GM19035 (cell line): ENCODE measurements around the gene COL24A1.
"Not testable (repeated sequence)": the region's sequence is repeated elsewhere in the genome, so short reads cannot be mapped to it uniquely, and the experiment has no call there.

Source experiments
- ATAC-seq: cut with Tn5 transposase; IDR thresholded peaks from one replicate; pipeline ENCODE4 v1.9.1; 2021; ENCODE audit not compliant: unreplicated experiment

The COL24A1 gene

DNA sequence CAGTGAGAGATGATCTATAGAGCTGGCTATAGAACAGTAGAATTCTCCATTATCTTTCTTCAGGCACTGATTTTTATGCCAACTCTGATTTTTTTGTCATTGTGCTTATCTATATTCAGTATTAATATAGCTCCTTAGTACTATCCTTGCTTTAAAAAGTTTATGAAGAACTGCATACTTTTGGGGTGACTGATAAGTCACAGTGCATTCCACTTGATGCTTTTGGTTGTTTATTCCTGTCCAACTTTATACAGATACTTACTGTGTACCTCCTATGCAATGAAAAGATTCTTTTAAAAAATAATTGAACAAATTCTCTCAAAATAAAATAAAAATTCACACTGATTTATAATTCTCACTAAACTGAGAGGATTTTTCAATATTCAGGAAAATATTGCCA, 71.6 kb downstream of the COL24A1 start:
- no peak for ATAC-seq

DNA sequence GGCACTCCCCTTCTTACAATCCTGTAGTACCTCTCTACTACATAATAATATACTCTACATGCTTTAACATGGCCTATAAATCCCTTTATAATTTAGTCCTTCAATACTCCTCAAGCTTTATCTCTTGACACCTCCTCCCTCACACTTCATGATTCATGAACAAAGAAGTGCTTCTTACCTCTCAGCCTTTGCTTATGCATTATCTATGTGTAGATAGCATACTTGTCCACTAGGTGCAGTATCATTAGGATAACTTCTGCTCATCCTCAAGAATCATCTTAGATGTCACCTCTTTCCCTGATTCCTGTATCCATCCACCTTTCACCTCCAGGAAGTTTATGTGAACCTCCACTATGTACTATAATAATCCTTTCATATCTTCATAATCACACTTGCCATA, 74.4 kb downstream of the COL24A1 start:
- no peak for ATAC-seq

- not testable (repeated sequence) for ATAC-seq
Measured at GRCh38 chr1:86072474-86072873, 84.1 kb downstream of the COL24A1 start.

- ATAC-seq: not testable (repeated sequence)
Measured at GRCh38 chr1:86071870-86072269, 84.7 kb downstream of the COL24A1 start.

GRCh38 chr1:86069757-86070145, 86.8 kb downstream of the COL24A1 start:
- no peak for ATAC-seq

GRCh38 chr1:86068841-86069756, 87.5 kb downstream of the COL24A1 start:
- ATAC-seq: no peak

DNA sequence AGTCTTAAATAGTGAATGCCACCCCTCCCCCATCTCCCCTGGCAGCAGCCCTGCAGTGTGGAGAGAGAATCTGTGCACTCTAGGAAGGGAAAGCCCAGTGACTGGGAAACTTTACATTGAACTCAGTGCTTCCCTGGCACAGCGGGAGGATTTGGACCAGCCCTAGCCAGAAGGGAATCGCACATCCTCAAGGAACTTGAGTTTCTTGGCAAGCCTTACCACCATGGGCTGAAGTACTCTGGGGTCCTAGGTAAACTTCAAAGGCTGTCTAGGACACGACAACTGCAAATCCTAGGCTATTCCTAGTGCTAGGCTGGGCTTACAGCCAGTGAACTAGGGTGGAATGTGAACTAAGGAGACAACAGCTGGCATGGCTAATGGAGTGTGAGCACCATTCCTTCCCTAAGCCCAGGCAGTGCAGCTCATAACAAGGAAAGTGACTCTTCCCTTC, 88.3 kb downstream of the COL24A1 start:
- no peak for ATAC-seq

- ATAC-seq: no peak
Measured at GRCh38 chr1:86067626-86068025, 88.9 kb downstream of the COL24A1 start.

DNA sequence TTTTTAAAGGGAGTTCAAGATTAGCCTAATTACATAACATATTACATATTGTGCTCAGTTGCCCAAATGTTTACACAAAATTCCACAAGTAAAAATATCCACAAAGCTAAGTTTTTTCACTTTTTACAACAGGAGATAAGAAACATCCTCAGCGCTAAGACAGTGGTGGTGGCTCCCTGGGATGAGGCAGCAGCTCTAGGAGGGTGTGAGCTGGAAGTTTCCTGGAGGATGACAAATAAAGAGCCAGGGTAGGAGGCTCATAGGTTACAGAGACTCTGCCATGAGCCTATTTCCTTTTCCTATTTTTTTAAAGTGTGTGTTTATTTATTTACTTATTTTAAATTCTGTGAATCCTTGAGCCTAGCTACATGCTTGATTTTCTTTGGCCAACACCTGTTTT, 91.7 kb downstream of the COL24A1 start:
- ATAC-seq: no peak

DNA sequence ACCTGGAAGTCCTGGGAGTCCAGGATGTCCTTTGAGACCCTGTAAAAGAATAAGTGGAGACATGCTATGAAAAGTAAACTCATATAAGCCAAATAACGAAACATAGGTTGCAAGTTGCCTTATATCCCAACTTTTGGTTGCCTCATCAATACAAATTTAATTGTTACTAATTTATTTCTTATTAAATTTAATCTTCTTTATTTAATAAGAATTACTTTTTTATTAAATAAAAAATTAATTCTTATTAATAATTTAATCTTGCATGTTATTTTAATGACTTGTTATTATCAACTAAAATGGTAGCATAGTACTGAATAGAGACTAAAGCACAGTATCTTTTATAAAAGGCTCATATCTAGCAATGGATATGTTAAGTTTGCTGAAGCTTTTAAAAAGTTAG, 92.9 kb downstream of the COL24A1 start:
- no peak for ATAC-seq

DNA sequence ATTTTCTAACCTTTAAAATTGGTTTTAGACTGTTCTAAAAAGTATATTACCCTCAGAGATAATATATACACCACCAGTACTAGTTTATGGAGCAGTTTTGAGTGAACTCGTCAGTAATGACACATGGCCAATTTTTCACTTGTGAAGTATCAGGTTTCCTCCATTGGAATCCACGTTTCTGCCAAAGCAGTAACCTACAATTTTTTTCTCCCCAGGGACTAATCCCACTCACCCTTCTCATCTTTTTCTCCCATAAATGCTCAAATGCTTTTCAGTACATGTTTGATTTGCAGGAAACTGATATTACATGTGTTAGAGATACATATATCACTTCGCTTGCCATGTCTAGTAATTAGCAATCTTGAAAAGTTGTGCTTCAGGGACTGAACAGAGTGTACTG, 94.1 kb downstream of the COL24A1 start:
- no peak for ATAC-seq

DNA sequence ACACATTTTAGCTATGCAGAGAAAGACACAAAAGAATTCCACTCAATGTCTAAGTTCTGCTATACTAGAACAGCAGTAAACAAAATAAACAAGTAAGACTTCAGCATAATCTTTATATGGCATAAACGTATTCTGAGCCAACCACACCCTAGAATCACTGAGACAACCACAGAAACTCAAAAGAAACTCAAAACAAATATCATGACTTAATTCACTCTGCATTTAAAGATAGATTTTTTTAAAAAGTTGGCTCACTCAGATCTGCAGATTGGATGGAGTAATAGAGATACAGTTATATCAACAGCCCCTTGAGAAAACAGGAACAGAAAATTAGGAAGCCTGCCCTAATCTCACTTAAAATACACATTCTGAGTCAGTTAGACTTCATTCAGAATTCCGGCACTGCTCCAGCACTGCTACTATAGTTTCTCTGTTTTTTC, 95.0 kb downstream of the COL24A1 start:
- no peak for ATAC-seq

DNA sequence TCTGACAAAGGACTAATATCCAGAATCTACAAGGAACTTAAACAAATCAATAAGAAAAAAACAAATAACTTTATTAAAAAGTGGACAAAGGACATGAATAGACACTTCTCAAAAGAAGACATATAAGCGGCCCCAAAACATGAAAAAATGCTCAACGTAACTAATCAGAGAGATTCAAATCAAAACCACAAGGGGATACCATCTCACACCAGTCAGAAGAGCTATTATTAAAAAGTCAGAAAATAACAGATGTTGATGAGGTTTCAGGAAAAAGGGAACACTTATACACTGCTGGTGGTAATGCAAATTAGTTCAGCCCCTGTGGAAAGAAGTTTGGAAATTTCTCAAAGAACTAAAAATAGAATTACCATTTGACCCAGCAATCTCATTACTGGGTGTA, 102.2 kb downstream of the COL24A1 start:
- no peak for ATAC-seq

- peak; percentile 66 for ATAC-seq
Measured at GRCh38 chr1:86052948-86053698, 103.4 kb downstream of the COL24A1 start.

DNA sequence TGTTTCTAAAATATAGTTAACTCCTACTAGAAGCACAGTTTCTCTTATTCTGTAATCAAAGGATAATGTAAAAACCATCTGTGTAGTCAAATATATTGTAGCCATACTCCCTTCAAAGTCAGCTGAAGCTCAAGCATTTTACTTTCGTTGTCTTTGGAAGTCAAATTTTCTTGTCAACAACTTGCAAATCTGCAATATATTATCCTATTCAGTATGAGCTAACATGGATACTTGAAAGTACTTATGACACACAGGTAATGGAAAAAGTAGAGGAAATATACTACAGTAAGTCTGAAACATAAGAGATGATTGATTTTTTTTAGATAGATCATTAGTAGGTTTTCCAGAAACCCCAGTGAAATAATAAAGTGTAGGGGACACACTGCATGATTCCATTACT, 121.5 kb downstream of the COL24A1 start:
- no peak for ATAC-seq

DNA sequence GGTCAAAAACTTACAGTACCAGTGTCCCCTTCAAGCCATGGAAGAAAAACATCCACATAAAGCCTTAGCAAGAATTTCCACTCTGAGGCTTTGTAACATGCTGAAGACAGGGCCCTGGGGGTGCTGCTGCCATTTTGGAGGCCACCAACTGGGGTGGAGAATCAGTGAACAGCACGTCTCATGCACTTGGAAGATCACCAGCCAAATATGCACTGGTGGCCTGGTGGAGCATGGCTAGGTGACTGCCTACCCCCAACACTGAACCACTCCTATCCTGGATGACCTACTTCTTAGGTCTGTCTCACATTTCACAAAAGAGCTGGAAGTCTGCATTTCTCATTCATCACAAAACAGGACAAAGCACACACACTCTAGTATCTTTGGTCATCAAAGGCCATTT, 126.4 kb downstream of the COL24A1 start:
- ATAC-seq: no peak

GRCh38 chr1:86018283-86018923, 138.2 kb downstream of the COL24A1 start:
- peak; percentile 56 for ATAC-seq

GRCh38 chr1:86016076-86016759, 140.4 kb downstream of the COL24A1 start:
- ATAC-seq: peak; percentile 54

- ATAC-seq: no peak
Measured at GRCh38 chr1:86015375-86015774, 141.2 kb downstream of the COL24A1 start.

DNA sequence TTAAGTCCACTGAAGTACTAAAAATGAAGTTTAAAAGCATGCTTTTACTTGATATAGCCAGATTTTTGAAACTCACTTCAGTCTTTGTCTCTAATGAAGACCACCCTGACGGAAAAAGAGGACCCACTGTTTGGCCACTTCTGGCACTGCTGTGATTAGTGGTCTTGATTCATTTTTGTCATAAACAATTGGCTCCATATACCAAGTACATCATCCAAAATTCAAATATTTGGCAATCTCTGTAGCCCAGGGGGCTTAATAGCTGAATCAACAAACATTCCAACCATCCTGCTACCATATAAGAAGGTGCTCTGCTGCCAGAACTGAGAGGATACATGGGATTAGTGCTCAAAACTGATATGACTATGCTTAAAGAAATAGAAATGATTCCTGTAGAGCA, 156.0 kb downstream of the COL24A1 start:
- no peak for ATAC-seq
